HG02588 (cell line): ENCODE data around the gene CPVL.
"Not testable (repeated sequence)": the region's sequence is repeated elsewhere in the genome, so short reads cannot be mapped to it uniquely, and the experiment has no call there.

Experiments
- ATAC-seq: cut with Tn5 transposase; IDR thresholded peaks from one replicate; pipeline ENCODE4 v1.9.1; 2021; ENCODE audit warnings: mild to moderate bottlenecking, moderate library complexity; ENCODE audit not compliant: unreplicated experiment

Gene CPVL

DNA sequence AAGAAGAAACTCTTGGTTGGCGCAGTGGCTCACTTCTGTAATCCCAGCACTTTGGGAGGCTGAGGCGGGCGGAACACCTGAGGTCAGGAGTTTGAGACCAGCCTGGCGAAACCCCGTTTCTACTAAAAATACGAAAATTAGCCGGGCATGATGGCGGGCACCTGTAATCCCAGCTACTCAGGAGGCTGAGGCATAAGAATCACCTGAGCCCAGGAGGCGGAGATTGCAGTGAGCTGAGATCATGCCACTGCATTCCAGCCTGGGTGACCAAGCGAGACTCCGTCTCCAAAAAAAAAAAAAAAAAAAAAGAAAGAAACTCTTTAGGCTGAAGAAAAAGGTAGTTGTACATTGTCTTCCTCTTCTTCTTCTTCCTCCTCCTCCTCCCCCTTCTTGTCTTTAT is 53.2 kb downstream of the CPVL start:
- not testable (repeated sequence) for ATAC-seq

DNA sequence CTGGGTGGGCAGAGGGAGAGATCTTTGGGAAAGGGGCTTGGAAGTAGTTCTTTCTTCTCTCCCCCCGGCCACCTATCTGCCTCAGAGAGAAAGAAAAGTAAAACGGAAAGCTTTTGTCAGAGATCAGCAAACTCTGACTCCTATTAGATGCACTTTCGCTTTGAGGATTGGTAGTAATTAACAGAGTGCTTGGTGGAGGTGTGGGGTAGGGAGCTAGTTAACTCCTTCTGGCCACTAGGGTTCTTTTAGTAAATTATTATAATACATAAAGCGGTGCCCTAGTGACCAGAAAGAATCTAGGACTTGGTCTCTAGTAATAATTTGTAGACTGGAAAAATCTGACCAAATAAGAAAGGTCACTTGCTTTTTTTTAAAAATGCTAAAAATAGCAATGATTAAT is 54.6 kb downstream of the CPVL start:
- ATAC-seq: no peak

DNA sequence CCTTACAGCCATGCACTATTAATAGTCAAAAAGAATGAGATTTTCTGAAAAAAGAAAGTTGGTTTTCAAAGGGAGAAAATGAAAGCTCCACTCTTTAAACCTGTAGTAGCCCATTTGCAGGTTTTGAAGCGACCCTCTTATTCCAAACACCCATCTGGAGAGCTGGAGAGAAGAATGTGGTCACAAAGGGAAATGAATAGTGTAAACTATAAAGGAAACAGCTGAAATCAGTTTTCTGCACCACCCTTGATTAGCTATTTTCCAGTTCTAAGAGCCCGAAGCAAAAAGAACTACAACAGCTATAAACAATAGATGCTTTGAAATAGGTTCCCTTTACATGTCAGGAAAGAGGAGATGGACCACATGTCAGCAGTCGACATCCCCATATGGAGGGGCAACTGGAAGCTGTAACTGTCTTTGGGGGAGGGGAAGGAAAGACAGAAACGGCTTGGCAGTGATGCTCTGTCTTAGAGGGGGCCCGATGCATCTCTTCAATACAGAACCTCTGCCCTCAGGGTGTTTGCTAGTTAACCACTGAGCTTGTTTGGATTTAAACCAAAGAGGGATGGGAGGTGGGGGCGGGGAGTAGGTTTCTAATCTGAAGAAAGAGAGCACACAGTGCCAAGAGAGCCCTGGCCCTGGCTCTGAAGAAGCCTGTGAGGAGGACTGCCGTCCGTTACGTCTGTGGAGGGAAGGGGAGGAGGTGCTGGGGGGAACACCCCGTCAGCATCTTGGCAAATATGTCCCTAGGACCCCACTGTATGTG is 55.3 kb downstream of the CPVL start:
- no peak for ATAC-seq

DNA sequence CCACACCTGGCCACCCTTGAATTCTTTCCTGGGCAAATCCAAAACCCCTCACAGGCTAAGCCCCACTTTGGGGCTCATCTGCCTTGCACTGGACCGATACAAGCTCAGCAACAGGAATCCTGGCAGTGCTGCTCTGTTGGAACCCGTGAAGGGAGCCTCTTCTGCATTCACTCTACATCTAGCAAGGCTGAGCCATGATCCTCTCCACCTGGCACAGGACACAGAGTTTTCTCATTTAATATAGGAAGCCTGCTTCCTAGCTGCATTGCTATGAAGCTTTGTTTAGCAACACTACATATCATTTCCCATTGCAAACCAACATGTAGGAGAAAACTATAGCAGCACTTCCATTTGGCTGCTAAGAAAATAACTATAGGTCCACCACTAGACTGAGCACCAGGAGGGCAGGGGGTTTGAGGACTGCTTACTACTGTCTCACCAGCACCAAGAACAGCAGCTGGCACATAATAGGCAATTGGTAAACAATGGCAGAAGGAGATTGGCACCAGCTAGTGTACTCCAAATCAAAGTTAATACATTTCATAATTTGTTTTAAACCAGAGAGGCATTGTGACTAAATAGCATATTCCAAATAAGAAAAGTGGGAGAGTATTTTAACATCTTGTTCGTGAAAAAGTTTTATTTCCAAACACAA is 56.1 kb downstream of the CPVL start:
- ATAC-seq: no peak

DNA sequence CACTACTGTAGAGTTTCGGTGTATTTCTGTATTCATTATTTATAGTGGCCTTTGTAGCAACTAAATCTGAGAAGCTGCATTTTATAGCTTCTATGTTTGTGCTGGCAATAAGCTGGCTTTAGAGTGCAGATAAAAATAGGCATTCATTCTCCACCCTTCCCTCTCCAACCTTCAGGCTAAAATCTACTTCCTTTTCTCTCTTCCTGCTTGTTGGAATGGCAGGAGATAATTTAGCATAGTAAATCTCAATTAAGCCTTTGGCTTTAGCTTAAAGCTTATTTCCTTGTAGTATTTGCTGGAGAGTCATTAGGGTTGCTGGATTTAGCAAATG is 58.5 kb downstream of the CPVL start:
- no peak for ATAC-seq

DNA sequence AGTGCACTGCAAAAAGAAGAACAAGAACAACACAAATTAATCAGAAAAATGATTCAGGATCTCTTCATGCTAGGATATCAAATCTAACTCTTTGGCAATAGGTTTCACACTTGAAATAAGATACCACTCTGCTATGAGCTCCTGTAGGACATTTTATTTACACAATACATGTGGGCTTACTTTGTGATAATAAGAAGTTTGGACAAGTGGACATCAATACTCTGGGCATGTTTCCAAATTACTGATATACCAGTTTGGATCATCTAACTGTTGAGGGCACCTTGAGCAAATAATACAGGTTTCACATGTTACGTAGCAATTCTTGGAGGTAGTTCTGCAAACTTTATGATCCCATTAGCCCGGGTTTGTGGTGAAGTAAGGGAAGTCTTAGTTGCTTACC is 59.8 kb downstream of the CPVL start:
- ATAC-seq: no peak

DNA sequence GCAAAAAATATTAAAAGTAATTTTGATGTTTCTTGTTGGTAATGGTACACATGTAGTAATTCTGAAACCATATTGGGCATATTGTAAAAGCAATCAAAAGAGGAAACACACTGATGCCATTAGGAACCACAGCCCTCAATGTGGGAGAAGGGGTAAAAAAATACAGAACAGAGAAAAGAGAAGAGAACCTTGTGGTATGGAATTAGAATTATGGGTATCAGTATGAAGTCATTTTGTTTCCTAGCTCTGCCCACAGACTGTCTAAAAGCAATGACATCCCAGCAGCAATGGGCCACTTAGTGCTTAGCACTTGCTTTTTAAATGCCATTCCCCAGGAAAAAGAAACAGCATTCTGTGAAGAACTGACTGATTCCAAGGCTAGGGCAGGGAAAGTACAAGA is 61.5 kb downstream of the CPVL start:
- ATAC-seq: peak; percentile 79

DNA sequence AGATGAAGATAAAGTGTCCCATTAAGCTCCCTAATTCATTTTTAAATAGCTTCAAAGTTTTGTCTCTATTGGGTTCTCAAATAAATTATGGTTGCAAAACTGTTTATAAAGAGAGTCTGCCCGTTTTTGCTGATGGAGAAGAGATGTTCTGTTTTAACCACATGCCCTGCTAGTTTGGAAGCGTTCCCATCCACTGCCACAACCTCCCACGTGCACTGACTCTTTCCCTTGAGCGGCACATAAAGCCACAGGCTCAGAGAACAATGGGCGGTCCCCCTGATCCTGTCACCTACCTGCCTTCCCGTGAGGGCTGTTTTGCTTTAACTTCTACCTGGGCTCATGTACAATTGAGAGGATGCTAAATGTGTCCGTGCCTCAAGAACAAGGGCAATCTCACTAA is 65.5 kb downstream of the CPVL start:
- ATAC-seq: no peak

DNA sequence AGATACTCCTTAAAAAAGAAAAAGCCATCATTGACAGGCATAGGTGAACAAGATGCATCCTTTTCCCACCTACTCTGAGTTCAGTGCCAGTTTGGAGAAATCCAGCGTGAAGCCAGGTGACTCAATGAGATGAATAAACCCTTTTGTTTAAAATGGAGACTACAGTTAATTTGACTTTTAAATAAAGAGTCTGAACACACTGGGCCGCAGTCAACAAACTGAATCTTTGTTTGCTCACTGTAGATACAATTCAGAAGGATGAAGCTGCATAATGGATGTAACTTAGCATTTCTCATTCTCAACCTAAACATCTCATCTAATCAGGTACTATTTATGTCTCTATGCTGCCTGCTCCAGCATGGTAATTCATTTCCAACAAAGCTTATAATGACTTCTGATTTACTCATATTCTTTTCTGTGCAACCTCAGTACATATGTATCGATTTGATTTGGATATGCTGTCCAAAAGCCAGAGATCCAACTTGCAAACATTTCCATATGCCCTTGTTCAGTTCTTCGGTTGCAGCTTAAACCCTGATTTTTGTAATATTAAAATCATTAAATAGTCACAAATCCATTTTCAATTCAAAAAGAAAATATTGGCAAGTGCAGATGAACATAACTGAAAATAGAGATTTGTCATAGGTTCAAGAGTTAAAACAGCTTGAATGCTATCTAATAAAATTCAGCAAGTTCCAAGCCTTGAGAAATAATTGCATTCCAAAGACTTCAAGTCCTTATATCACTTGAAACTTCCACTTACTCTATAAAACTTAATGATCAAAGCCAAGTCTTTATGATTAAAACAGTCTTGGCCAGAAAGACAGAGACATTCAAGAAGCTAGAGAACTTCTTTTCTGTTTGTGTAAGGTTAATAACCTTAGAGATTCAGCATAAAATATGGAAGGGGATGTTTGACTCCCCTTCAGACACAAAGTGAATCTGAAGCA is 67.8 kb downstream of the CPVL start:
- no peak for ATAC-seq

DNA sequence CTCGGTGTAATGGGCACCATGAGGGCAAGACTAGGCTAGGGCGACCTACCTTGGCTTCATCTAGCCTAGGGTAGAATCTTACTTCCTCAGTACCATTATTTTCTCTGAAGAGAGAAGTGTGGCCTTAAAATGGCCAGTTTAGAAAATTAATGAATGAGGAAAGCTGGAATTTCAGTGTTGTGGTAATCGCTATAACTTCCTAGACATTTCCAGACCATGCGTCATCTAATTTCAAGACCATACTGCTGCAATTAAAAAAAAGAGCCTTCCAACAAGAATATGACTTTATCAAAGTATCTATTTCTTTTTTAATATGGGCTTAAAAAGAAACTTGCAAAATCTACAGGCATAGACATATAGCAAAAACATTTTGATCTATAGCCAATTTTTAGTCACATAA is 68.5 kb downstream of the CPVL start:
- no peak for ATAC-seq

DNA sequence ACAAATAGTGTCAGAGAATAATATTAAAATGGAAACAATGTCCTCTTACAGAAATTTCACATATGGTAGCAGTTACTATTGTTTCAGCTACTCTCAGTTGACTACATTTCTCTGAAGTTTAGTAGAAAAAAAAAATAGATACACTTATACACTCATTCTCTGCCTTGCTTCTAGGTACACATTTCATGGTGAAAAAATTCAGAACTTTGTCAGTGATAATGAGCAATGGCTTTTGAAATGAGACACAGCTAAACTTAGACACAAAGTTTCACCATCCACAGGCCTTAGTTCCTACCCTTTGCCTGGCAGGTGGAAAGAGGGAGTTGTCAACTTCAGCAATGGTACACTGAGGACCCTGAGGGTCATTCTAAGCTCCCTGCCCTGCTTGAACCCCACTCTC is 69.2 kb downstream of the CPVL start:
- no peak for ATAC-seq

DNA sequence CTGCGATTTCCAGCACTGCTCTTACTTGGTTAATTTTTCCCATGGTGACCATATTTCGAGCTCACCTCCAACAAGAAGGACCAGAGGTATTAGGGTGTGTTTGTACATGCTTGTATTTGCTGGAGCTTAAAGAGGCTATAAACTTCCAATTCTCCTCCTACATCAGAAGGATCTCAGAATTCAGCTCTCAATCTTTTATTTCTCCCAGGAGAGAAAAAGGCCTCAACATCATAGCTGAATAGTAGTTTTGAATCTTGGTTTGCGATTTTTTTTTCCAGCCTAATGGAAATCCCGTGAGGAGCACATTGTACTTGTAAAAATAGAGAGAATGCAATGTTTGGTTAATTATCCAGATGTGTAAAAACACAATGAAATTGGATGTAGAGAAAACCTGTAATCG is 69.7 kb downstream of the CPVL start:
- ATAC-seq: no peak

DNA sequence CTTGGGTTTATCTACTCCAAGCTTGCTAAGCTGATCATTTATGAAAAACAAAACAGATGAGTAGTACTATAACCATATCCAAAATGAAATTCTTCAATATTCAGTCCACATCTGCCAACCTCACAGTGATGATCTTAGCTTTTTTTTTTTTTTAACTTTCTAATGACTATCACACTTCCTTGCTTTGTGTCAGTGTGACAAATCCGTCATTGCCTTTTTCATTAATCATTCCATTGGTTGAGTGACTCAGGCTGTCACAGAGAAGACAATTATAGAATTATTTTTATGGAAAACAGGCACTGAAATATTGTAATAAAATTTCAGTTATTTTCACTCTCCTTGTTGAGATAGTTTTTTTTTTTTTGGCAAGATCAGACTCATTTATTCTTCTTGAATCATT is 70.7 kb downstream of the CPVL start:
- no peak for ATAC-seq

DNA sequence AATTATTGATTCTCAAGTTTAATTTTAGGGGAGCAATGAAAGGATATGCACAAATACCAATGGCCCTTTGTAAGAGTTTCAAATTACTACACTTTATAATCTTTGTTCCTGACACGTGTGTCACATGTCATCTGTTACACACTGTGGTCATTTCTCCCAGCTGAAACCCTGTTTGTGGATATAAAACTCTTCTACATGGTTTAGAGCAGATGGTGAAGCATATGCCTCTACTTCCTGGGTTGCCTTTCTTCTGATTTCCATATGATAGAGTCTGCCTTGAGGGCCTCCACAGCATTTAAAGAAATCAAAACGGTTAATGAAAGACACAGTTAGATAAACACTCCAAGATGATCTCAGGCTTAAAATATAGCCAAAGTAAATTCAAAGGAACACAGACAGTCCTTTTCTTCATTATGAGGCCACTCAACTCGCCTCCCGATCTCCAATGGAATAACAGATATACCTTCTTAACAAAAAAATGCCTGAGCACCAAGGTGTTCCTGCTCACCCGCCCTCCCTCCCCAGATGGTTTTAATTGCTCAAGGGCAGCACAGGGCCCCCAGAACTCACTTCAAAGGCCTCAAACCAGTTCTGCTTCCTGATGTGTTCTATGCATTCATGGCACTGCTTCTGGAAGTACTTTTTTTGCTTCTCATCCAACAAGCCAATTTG is 75.0 kb downstream of the CPVL start:
- ATAC-seq: no peak

DNA sequence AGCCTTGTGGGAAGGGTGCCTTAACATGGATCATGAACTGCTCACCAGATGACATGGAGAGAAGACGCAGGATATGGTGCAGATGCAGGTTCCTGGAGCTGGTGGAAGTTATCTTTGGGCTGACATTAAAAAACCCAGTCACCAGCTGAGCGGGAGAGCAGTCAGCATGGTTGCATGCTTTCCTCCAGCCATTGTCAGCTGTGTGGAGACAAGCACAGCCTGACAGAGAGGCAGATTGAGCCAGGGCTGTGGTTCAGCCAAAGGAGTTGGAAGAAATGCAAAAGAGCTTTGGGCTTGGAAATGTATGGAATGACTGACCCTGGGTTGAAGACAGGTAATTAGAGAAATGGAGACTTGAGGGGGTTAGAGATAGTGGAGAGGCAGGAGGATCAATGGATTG is 79.7 kb downstream of the CPVL start:
- ATAC-seq: no peak

DNA sequence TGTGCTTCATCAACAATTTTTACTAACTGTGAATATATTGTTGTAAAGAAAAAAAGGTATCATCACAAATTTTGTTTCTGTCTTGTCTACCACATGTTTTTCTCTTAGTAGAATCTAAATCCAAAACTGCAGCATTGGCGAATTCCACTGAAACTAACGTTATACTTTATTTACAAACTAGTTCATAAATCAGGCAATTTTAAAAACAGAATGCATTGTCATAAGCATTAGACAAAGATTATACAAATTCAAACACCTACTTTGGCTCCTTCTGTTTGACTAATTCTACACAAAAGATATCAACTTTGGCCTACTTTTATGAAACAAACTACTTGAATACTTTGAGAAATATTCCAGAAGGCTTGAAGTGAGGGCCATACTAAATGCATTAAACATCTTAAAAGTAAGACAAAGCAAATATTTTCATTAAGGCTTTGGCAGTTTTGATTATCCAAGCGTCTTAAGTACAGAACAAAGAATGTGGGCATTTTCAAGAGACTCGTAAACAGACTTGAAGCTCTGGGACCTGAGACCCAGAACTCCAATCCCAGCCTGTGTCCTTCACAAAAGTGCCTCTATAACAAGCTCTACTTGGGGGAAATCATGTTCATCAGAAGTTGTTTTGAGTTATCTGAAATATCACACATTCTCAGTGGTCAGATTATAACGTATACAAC is 81.0 kb downstream of the CPVL start:
- no peak for ATAC-seq

DNA sequence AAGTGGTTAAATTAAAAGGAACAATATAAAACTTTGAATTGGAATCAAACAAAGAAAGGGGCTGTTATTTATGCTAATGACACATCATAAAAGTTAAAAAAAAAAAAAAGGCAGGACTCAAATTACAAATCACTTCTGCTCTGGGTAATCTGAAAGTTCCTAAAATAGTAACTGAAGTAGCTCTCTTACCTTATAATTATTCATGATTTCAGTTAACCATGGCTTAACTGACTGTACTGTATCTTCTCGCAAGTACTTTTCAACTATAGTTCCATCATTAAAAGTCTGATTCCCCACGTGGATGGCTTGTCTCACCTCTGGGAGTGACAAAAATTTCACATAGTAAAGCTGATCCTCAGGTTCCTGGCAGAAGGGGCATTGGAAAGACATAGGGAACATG is 82.5 kb downstream of the CPVL start:
- no peak for ATAC-seq

DNA sequence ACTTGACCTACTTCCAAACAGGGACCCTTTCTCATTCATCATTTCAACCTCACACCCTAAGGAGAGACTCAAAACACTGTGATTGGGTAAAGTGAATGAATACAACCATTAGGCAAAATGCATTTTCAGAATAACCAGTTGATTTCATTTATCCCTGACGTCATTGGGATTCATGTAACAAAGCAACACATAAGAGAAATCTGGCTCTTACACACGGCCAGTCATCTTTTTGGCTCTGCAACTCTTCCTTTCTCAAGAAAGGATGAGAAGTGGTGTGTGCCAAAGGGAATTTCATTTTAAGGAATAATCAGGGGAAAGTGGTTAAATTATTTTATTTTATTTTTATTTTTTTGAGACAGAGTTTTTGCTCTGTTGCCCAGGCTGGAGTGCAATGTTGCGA is 83.1 kb downstream of the CPVL start:
- ATAC-seq: no peak

DNA sequence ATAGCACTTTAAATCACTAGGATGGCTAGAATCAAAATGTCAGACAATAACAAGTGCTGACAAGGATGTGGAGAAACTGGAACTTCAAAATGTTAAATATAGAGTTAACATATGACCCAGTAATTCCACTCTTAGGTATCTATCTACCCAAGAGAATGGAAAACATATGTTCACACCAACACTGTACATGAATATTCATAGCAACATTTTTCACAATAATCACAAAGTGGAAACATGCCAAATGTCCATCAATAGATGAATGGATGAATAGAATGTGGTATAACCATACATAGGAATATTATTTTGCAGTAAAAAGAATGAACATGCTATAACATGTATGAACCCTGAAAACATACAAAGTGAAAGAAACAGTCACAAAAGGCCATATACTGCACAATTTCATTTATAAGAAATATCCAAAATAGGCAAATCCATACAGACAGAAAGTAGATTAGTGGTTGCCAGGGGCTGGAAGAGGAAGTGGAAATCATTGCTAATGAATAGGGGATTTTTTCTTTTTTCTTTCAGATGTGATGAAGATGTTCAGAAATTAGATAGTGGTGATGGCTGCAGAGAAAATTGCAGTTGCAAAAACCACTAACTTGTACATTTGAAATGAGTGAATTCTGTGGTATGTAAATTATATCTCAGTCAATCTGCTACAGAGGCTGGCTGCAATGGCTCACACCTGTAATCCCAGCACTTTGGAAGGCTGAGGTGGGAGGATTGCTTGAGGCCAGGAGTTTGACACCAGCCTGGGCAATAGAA is 93.0 kb downstream of the CPVL start:
- no peak for ATAC-seq

DNA sequence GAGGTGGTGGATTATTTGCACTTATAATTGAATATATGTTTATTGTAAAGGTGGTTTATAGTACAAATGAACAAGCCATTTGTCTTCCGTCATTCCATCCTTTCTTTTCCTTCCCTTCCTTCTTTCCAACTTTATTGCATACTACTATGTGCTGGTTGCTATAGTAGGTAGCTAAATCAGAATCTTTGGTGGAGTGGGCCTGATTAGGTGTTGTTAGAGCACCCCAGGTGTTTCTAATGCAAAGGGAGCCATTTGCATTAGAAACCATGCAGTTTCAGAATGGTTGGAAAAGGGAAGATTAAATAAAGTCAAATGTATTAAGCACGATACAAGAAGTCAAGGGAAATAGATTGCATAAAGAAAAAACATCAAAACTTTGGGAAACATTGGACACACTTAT is 99.4 kb downstream of the CPVL start:
- ATAC-seq: no peak
